ENCODE data around the gene SEC16B. TPM values are rescaled to one million over a fixed set of nuclear protein-coding genes. Genes with fewer than 3 reads are reported as not detected.

The SEC16B gene
- total and polyA plus RNA-seq, 9 of the 15 experiments (the other 6 are each of a cell fraction or from before 2014, with no cell fraction given): not detected

DNA sequence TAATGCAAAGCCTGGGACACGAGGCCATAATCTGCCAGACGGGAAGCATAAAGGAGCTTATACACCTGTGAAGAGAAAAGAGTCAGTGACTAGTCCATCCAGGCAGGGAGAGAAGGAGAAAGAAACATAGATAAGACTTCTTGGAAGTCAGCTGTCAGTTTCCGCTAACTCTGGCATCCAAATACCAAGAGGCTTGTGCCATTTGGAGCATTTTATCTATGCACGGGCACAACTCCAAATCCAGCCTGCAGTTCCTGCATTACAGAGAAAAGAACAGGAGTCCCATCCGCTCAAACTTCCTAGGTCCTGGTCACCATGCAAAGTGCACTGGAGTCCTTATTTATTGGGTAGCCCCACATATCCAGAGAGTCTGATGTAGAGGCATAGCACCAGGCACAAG is 27.9 kb downstream of the SEC16B start (continued):
- TF ChIP-seq, protein P1, sequence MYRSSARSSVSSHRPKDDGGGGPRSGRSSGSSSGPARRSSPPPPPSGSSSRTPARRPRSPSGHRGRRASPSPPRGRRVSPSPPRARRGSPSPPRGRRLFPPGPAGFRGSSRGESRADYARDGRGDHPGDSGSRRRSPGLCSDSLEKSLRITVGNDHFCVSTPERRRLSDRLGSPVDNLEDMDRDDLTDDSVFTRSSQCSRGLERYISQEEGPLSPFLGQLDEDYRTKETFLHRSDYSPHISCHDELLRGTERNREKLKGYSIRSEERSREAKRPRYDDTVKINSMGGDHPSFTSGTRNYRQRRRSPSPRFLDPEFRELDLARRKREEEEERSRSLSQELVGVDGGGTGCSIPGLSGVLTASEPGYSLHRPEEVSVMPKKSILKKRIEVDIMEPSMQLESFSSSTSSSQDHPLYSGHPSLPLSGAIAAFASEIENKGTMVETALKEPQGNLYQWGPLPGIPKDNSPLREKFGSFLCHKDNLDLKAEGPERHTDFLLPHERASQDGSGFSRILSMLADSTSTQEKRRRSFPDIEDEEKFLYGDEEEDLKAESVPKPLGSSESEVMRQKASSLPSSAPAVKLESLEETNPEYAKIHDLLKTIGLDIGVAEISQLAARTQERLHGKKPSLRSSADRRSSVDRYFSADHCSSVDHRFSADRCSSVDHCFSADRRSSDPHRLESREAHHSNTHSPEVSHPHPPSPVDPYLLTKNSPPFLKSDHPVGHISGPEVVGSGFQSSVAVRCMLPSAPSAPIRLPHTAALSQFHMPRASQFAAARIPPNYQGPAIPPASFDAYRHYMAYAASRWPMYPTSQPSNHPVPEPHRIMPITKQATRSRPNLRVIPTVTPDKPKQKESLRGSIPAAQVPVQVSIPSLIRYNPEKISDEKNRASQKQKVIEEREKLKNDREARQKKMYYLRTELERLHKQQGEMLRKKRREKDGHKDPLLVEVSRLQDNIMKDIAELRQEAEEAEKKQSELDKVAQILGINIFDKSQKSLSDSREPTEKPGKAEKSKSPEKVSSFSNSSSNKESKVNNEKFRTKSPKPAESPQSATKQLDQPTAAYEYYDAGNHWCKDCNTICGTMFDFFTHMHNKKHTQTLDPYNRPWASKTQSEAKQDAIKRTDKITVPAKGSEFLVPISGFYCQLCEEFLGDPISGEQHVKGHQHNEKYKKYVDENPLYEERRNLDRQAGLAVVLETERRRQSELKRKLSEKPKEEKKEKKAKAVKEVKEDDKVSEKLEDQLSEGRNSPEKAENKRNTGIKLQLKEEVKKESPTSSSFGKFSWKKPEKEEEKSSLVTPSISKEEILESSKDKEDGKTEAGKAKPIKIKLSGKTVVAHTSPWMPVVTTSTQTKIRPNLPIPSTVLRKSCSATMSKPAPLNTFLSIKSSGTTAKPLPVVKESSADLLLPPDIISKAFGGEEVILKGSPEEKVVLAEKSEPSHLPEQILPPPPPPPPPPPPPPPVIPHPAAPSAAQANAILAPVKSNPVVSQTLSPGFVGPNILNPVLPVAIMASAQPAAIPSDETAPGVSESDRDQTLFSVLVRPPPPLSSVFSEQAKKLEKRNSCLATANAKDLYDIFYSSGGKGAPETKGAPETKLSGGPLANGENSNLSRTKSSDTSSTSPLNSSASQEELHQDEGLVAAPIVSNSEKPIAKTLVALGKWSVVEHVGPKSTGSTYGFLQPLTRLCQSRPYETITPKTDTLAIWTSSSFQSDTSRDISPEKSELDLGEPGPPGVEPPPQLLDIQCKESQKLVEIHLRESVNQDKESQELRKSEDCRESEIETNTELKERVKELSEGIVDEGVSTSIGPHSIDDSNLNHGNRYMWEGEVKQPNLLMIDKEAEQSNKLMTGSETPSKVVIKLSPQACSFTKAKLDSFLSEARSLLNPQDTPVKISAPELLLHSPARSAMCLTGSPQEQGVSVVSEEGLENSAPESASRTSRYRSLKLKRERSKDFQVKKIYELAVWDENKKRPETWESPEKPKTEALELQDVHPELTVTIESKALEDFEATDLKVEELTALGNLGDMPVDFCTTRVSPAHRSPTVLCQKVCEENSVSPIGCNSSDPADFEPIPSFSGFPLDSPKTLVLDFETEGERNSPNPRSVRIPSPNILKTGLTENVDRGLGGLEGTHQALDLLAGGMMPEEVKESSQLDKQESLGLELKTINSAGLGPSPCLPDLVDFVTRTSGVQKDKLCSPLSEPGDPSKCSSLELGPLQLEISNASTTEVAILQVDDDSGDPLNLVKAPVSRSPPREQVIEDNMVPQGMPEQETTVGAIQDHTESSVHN (IDR thresholded peaks at IDR 0.05; ENCODE audit: borderline replicate concordance in 1 of 2, low read depth in 1 of 2): no peak

DNA sequence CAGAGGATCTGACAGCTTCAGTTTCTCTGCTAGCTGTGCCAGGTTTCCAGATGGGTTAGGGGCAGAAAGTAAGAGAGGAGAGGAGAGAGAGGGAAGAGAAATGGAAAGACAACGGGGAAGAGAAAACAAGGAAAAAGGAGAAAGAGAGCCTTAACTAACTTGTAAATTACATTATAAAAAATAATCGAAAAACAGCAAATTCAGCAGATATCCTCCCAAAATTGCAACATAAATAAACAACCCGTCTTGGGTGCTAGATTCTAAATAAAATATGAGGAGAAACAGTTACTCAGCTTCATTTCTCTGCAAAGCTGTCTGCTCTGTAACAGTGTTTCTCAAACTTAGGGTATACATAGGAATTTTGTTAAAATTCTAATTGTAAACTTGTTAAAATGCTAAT is 29.2 kb downstream of the SEC16B start:
- H3K4me2 ChIP-seq (ENCODE audit: insufficient read depth, low read length): no peak overlapping the region
- no peaks in the 10 kb centered on the region for H3K9me1 ChIP-seq (ENCODE audit: control insufficient read depth, insufficient read depth, low read length)
- no peak overlapping the region for H2AFZ ChIP-seq (ENCODE audit: low read depth, low read length)
- no peaks in the 10 kb centered on the region for H3K36me3 ChIP-seq (ENCODE audit: control insufficient read depth, insufficient read depth, low read length)
- CTCF ChIA-PET (ENCODE audit: low intra/inter-chr PET ratio): no interaction called here
- no peaks in the 10 kb centered on the region for H3K79me2 ChIP-seq (ENCODE audit: control insufficient read depth, insufficient read depth, low read length)
- no peak overlapping the region for H3K9ac ChIP-seq (ENCODE audit: insufficient read depth in 1 of 2, low read depth in 2 of 2, low read length in 2 of 2)
- no peak overlapping the region for H3K4me3 ChIP-seq
- no peaks in the 10 kb centered on the region for H3K4me1 ChIP-seq (replicated peaks in 1 of 2; ENCODE audit: control insufficient read depth in 2 of 2, insufficient read depth in 2 of 2, low read length in 2 of 2)
- peaks cover 0 to 7% of the 10 kb centered on the region in 2 experiments; a peak in 1 of 5 replicates for H3K27me3 ChIP-seq (ENCODE audit: control insufficient read depth in 2 of 2, insufficient read depth in 2 of 2, low read length in 2 of 2)
- H3K9me3 ChIP-seq (replicated peaks; ENCODE audit: control insufficient read depth, insufficient read depth, low read depth, low read length): no peaks in the 10 kb centered on the region
- intact Hi-C loops (cut with micrococcal nuclease) (loop anchor here (10.0 kb wide), 1 partner anchor 686 kb away; no protein-coding TSS in a partner anchor), in situ Hi-C loops (cut with MboI) (loop anchor here (25.0 kb wide), 1 partner anchor 1378 kb away; no protein-coding TSS in a partner anchor)
- POLR2A ChIA-PET: no interaction called here
- DNase-seq (ENCODE audit: extremely low read depth in 1 of 4, low spot score in 3 of 4) (no peak), FAIRE-seq (no peak), ATAC-seq (no peak)
- WGBS (ENCODE audit: insufficient coverage, low coverage, missing lambda C conversion rate): 0% methylated on average over 2 of the region's 3 CpGs
- no peaks in the 10 kb centered on the region for H4K20me1 ChIP-seq (replicated peaks; ENCODE audit: control insufficient read depth, insufficient read depth, low read length)
- BruUV-seq (replicated peaks): no TSS peak
- H3K27ac ChIP-seq (ENCODE audit: extremely low read depth, low read depth, low read length): no peak overlapping the region
- TF ChIP-seq THRAP3 (IDR thresholded peaks at IDR 0.05; ENCODE audit: borderline replicate concordance): no peak
- TF ChIP-seq NFIX (CRISPR knock-in tag; IDR thresholded peaks at IDR 0.05; ENCODE audit: low read depth): no peak
- no peak for TF ChIP-seq MTA3 (IDR thresholded peaks at IDR 0.05; ENCODE audit: borderline replicate concordance)
- TF ChIP-seq E2F5 (CRISPR knock-in tag; IDR thresholded peaks at IDR 0.05): no peak
- TF ChIP-seq ZNF143 (CRISPR knock-in tag; IDR thresholded peaks at IDR 0.05): no peak
- TF ChIP-seq ZBTB17 (CRISPR knock-in tag; IDR thresholded peaks at IDR 0.05): no peak
- peak; percentile 57 for TF ChIP-seq ZNF316 (IDR thresholded peaks at IDR 0.05)
- TF ChIP-seq RBM34 (IDR thresholded peaks at IDR 0.05; ENCODE audit: borderline replicate concordance, insufficient read depth, low read length): no peak
- no peak for TF ChIP-seq SMARCA5 (IDR thresholded peaks at IDR 0.05)
- peak; percentile 34; the same call in 1 of the 2 replicates for TF ChIP-seq MAFG (tag; conservative IDR thresholded peaks at IDR 0.05)
- no peak for TF ChIP-seq ZNF347 (CRISPR knock-in tag; IDR thresholded peaks at IDR 0.05; ENCODE audit: low read depth)

Data from K562 (cell line).